Fibroblast of skin of right quadriceps (primary cell): ENCODE results near the gene YJEFN3.

Source experiments
- DNase-seq: peaks from one replicate; pipeline ENCODE4 v3.0.0-alpha.2; 2013

YJEFN3 gene

GRCh38 chr19:19498255-19498991 is 30.3 kb upstream of the YJEFN3 start:
- DNase-seq: no peak

- no peak for DNase-seq
These were observed 29.3 kb upstream of the YJEFN3 start for GRCh38 chr19:19499272-19499995.

GRCh38 chr19:19500975-19501644 is 27.6 kb upstream of the YJEFN3 start:
- DNase-seq: no peak

GRCh38 chr19:19501798-19502197 is 26.9 kb upstream of the YJEFN3 start:
- DNase-seq: no peak

- DNase-seq: no peak
These were observed 26.4 kb upstream of the YJEFN3 start for GRCh38 chr19:19502281-19502680.

GRCh38 chr19:19502808-19503602 is 25.7 kb upstream of the YJEFN3 start:
- DNase-seq: no peak

- no peak for DNase-seq
These were observed 23.7 kb upstream of the YJEFN3 start for GRCh38 chr19:19504754-19505668.

GRCh38 chr19:19505669-19506326 is 22.9 kb upstream of the YJEFN3 start:
- DNase-seq: no peak

GRCh38 chr19:19506592-19506991 is 22.1 kb upstream of the YJEFN3 start:
- DNase-seq: no peak

- DNase-seq: no peak
These were observed 21.4 kb upstream of the YJEFN3 start for GRCh38 chr19:19507354-19507753.

- no peak for DNase-seq
These were observed 20.5 kb upstream of the YJEFN3 start for GRCh38 chr19:19508217-19508616.

GRCh38 chr19:19510432-19510831 is 18.3 kb upstream of the YJEFN3 start:
- no peak for DNase-seq

GRCh38 chr19:19513682-19514081 is 15.0 kb upstream of the YJEFN3 start:
- no peak for DNase-seq

- DNase-seq: peak; percentile 62
These were observed 14.5 kb upstream of the YJEFN3 start for GRCh38 chr19:19514215-19514657.

GRCh38 chr19:19514881-19515641 is 13.7 kb upstream of the YJEFN3 start, which contains the start of gene TSSK6:
TSS of gene TSSK6 (minus strand) at chr19:19515548. CDS start at chr19:19515427, 121 bp downstream.
- no peak for DNase-seq

- DNase-seq: peak; percentile 94
These were observed 12.8 kb upstream of the YJEFN3 start, which contains the start of gene NDUFA13 for GRCh38 chr19:19515642-19516519. TSS of gene NDUFA13 (plus strand) at chr19:19516225. CDS start at chr19:19516239, 14 bp downstream.

GRCh38 chr19:19517235-19517619 is 11.5 kb upstream of the YJEFN3 start:
- DNase-seq: no peak

GRCh38 chr19:19520989-19521388 is 7.7 kb upstream of the YJEFN3 start:
- DNase-seq: no peak

- no peak for DNase-seq
These were observed 5.5 kb upstream of the YJEFN3 start for GRCh38 chr19:19523177-19523576.
